HCT116 (cell line): Measurements from ENCODE around the gene PHLDA1. TPM values are rescaled to one million over a fixed set of nuclear protein-coding genes. Genes with fewer than 3 reads are reported as not detected.

Source experiments
- ATAC-seq: fragments of 200-7000 bp; cut with Tn5 transposase; 2 replicates; pipeline ENCODE4 v1.9.1; 2020; ENCODE audit warnings: mild to moderate bottlenecking, moderate library complexity
- BruUV-seq: library from RNA; stranded (reverse); fragments of 400-500 nt; replicated peaks from 2 replicates; lab custom pipeline; 2021; lab: Mats Ljungman, UMichigan
- CTCF ChIA-PET: fragments of 300-600 bp; sonication (Branson Sonifier 250); formaldehyde crosslinking; loops from one replicate; lab custom pipeline; 2021; ENCODE audit warnings: antibody characterized with exemption; lab: Charles Lee
- POLR2A ChIA-PET: fragments of 300-600, 350-600 bp; sonication (Branson Sonifier 250); formaldehyde crosslinking; loops from one replicate; lab custom pipeline; 2021; ENCODE audit warnings: antibody characterized with exemption; lab: Charles Lee
- RAD21 ChIA-PET, 2 experiments: fragments of 300-600 bp; sonication (Branson Sonifier 250); formaldehyde crosslinking; loops; one replicate each; lab custom pipeline; 2023; ENCODE audit warnings: low total read pairs in 2 of 2; ENCODE audit not compliant: uncharacterized antibody in 2 of 2, unreplicated experiment in 2 of 2, low non-redundant PET in 1 of 2; lab: Charles Lee
- DNase-seq: peaks from one replicate; pipeline ENCODE4 v3.0.0-alpha.2; 2010; ENCODE audit warnings: low read depth, low spot score
- H2AFZ ChIP-seq: fragments of 200-600 bp; shearing (Covaris generic), sonication (generic); 2 replicates; pipeline ENCODE4 v1.6.1; 2017; ENCODE audit warnings: low read depth, mixed run types, mixed read lengths, antibody characterized with exemption, low read length; ENCODE audit not compliant: poor library complexity, severe bottlenecking
- H3K27ac ChIP-seq: 2 replicates; pipeline ENCODE4 v1.5.1; 2012; ENCODE audit warnings: low read depth, low read length
- H3K27me3 ChIP-seq: fragments of 200-600 bp; sonication (generic); 2 replicates; pipeline ENCODE4 v1.6.1; 2016; ENCODE audit warnings: mixed run types, low read length, mixed read lengths; ENCODE audit not compliant: insufficient read depth
- H3K36me3 ChIP-seq, 2 experiments: fragments of 200-500 bp in 1 of 2; fragments of 200-600 bp in 1 of 2; sonication (Bioruptor generic) in 1 of 2; sonication (generic) in 1 of 2; 2 replicates each; pipeline versions ENCODE4 v1.5.1 to v1.6.1; 2014 to 2016; ENCODE audit warnings: low read length in 2 of 2, inconsistent platforms in 1 of 2, mixed read lengths in 1 of 2, mixed run types in 1 of 2; ENCODE audit not compliant: insufficient read depth in 2 of 2, control insufficient read depth in 1 of 2
- H3K4me1 ChIP-seq, 2 experiments: fragments of 200-600 bp in 1 of 2; sonication (generic) in 1 of 2; 2 replicates each; pipeline versions ENCODE4 v1.5.1 to v1.6.1; 2012 to 2017; ENCODE audit warnings: low read length in 2 of 2, inconsistent platforms in 1 of 2, mild to moderate bottlenecking in 1 of 2, mixed read lengths in 1 of 2, mixed run types in 1 of 2, moderate library complexity in 1 of 2; ENCODE audit not compliant: insufficient read depth in 2 of 2, control insufficient read depth in 1 of 2
- H3K4me2 ChIP-seq: fragments of 200-600 bp; sonication (generic); 2 replicates; pipeline ENCODE4 v1.6.1; 2017; ENCODE audit warnings: mixed run types, low read length, mixed read lengths
- H3K4me3 ChIP-seq, 2 experiments: fragments of 200-600 bp in 1 of 2; sonication (generic) in 1 of 2; replicated peaks in 1 of 2; 2 replicates each; pipeline ENCODE4 v1.5.1; 2011 to 2016; ENCODE audit warnings: low read length in 2 of 2, control low read depth in 1 of 2, low read depth in 1 of 2, mild to moderate bottlenecking in 1 of 2, mixed read lengths in 1 of 2, mixed run types in 1 of 2
- H3K79me2 ChIP-seq: fragments of 200-600 bp; sonication (generic); 2 replicates; pipeline ENCODE4 v1.6.1; 2017; ENCODE audit warnings: mild to moderate bottlenecking, mixed run types, low read length, moderate library complexity, mixed read lengths; ENCODE audit not compliant: insufficient read depth
- H3K9ac ChIP-seq: fragments of 200-600 bp; sonication (generic); 2 replicates; pipeline ENCODE4 v1.6.1; 2016; ENCODE audit warnings: low read length, mixed read lengths
- H3K9me2 ChIP-seq: fragments of 200-600 bp; sonication (generic), shearing (Covaris generic); 2 replicates; pipeline ENCODE4 v1.6.1; 2017; ENCODE audit warnings: mixed run types, mild to moderate bottlenecking, moderate library complexity; ENCODE audit not compliant: insufficient read depth
- H3K9me3 ChIP-seq, 2 experiments: fragments of 200-500 bp in 1 of 2; fragments of 200-600 bp in 1 of 2; sonication (Bioruptor generic) in 1 of 2; sonication (generic) in 1 of 2; 2 replicates each; pipeline ENCODE4 v1.6.1; 2014 to 2017; ENCODE audit warnings: low read length in 2 of 2, mixed read lengths in 2 of 2, inconsistent platforms in 1 of 2, low read depth in 1 of 2, mild to moderate bottlenecking in 1 of 2, mixed run types in 1 of 2, moderate library complexity in 1 of 2; ENCODE audit not compliant: control insufficient read depth in 1 of 2, insufficient read depth in 1 of 2
- H4K20me1 ChIP-seq: fragments of 200-600 bp; sonication (generic), shearing (Covaris generic); 2 replicates; pipeline ENCODE4 v1.6.1; 2017; ENCODE audit warnings: mixed run types, mild to moderate bottlenecking, moderate library complexity; ENCODE audit not compliant: insufficient read depth
- ATF3 ChIP-seq: IDR thresholded peaks from 2 replicates; pipeline ENCODE4 v1.6.1; 2012
- CTCF ChIP-seq, 3 experiments: fragments of 200-600 bp in 1 of 3; sonication (generic) in 1 of 3; IDR thresholded peaks in 2 of 3; conservative IDR thresholded peaks in 1 of 3; 2 replicates each; pipeline ENCODE4 v1.5.1; 2012 to 2017; ENCODE audit warnings: low read depth in 2 of 3, low read length in 2 of 3, antibody characterized with exemption in 1 of 3, borderline replicate concordance in 1 of 3, control low read depth in 1 of 3, mild to moderate bottlenecking in 1 of 3, mixed read lengths in 1 of 3, mixed run types in 1 of 3, moderate library complexity in 1 of 3; ENCODE audit not compliant: insufficient read depth in 1 of 3
- POLR2AphosphoS5 ChIP-seq: IDR thresholded peaks from 2 replicates; pipeline ENCODE4 v1.6.1; 2011; ENCODE audit warnings: mild to moderate bottlenecking, low read depth, low read length, moderate library complexity
- REST ChIP-seq: IDR thresholded peaks from 2 replicates; pipeline ENCODE4 v1.6.1; 2012; ENCODE audit warnings: low read depth
- intact Hi-C: fragments of 100-400 bp; cut with micrococcal nuclease; formaldehyde crosslinking; loops from 2 replicates; pipeline ENCODE4 v1.10.0; 2022
- total RNA-seq: library from RNA; stranded (reverse); gene quantifications from one replicate; pipeline ENCODE4 v1.2.1, GENCODE V29; 2021; ENCODE audit not compliant: unreplicated experiment

Gene PHLDA1
- total RNA-seq, 1 experiment from 2014 or later: 231 TPM

GRCh38 chr12:76041406-76041805 is 9.8 kb upstream of the PHLDA1 start:
- TF ChIP-seq ATF3 (no peak), REST (no peak), POLR2AphosphoS5 (peak; percentile 13; the same call in 1 of the 2 replicates), CTCF (IDR thresholded peaks at IDR 0.05 in 2 of 3, conservative IDR thresholded peaks at IDR 0.05 in 1 of 3; ENCODE audit: borderline replicate concordance in 1 of 3, insufficient read depth in 1 of 3, low read depth in 2 of 3, low read length in 2 of 3) (no peak)

More at GRCh38 chr12:76041406-76041805, 9.8 kb upstream of the PHLDA1 start:
- intact Hi-C loops: no loop called here
- RAD21 ChIA-PET: no interaction called here
- DNase-seq (no peak), ATAC-seq (no peak)
- Histone ChIP-seq H3K4me3 (no peak overlapping the region), H3K36me3 (peaks cover 5 to 6% of the 10 kb centered on the region in 2 experiments; a peak in 3 of 4 replicates), H3K79me2 (no peaks in the 10 kb centered on the region), H3K4me2 (no peak overlapping the region), H3K9me3 (no peaks in the 10 kb centered on the region), H3K9me2 (no peaks in the 10 kb centered on the region), H3K9ac (no peak overlapping the region), H3K27ac (no peak overlapping the region), H2AFZ (no peak overlapping the region), H3K4me1 (peaks cover 11 to 21% of the 10 kb centered on the region in 2 experiments), H4K20me1 (0 out of 2 replicates have a peak, but pooled peaks cover 3% of the 10 kb centered on the region), H3K27me3 (no peaks in the 10 kb centered on the region)
- BruUV-seq: no TSS peak
- CTCF ChIA-PET: no interaction called here
- POLR2A ChIA-PET: no interaction called here
